ENCODE results near the gene PCDH17.

DNA sequence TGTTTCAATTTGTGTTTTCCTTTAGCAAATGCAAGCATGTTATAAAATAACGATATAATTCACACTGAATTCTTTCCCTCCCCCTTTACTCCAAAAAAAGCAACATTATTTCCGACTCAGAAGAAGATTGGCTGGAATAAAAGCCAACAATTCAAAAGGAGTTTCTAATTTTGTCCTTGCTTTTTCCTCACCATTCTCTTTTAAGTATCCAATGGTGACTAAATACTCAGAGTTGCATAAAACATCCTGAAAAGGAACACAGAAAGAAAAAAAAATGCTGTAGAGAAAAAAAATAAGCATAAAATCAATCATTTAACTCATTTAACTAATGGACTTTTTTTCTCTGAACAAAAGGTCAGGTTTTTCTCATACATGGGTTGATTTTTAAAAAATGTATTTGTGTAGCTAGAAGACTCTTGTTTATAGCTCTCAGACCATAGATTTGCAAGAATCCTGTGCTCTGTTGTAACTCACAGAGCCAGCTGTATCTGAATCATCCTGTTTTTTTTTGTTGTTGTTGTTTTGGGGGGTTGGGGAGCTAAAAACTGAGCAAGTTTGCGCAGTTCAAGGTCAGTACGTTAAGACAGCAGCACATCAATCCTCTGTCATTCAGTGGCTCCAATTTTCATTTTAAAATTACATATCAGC, 108.1 kb downstream of the PCDH17 start:
- TF ChIP-seq, protein P1, sequence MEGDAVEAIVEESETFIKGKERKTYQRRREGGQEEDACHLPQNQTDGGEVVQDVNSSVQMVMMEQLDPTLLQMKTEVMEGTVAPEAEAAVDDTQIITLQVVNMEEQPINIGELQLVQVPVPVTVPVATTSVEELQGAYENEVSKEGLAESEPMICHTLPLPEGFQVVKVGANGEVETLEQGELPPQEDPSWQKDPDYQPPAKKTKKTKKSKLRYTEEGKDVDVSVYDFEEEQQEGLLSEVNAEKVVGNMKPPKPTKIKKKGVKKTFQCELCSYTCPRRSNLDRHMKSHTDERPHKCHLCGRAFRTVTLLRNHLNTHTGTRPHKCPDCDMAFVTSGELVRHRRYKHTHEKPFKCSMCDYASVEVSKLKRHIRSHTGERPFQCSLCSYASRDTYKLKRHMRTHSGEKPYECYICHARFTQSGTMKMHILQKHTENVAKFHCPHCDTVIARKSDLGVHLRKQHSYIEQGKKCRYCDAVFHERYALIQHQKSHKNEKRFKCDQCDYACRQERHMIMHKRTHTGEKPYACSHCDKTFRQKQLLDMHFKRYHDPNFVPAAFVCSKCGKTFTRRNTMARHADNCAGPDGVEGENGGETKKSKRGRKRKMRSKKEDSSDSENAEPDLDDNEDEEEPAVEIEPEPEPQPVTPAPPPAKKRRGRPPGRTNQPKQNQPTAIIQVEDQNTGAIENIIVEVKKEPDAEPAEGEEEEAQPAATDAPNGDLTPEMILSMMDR (IDR thresholded peaks at IDR 0.05) = no peak
- TF ChIP-seq POLR2A (IDR thresholded peaks at IDR 0.05) = no peak
